ENCODE results near the gene SPINK2. TPM values are rescaled to one million over a fixed set of nuclear protein-coding genes. Genes with fewer than 3 reads are reported as not detected.

The SPINK2 gene
- total and polyA plus RNA-seq, 2 experiments from 2014 or later = not detected

GRCh38 chr4:56799161-56799759 lies 22.2 kb downstream of the SPINK2 start:
- H3K9me3 ChIP-seq (ENCODE audit: low read depth) = no peaks in the 10 kb centered on the region
- H2AFZ ChIP-seq = peak overlapping the region; percentile 89
- no peaks in the 10 kb centered on the region for H3K4me1 ChIP-seq (ENCODE audit: insufficient read depth)
- WGBS, 2 experiments (ENCODE audit: low coverage in 1 of 2, low lambda C conversion rate in 2 of 2, missing lambda C conversion rate in 2 of 2) = 49 to 55% methylated on average over 11 of the region's 11 CpGs
- no peaks in the 10 kb centered on the region for H3K79me2 ChIP-seq (ENCODE audit: insufficient read depth)
- H3K9me2 ChIP-seq (ENCODE audit: insufficient read depth) = no peaks in the 10 kb centered on the region
- H3K4me3 ChIP-seq = peak overlapping the region; percentile 83
- H3K36me3 ChIP-seq (ENCODE audit: low read depth) = no peaks in the 10 kb centered on the region
- peak overlapping the region; percentile 69; the same call in 1 of the 2 replicates for H3K9ac ChIP-seq
- H3K27me3 ChIP-seq (replicated peaks; ENCODE audit: insufficient read depth) = peaks cover 22% of the 10 kb centered on the region
- peak overlapping the region; percentile 80 for H3K4me2 ChIP-seq (ENCODE audit: unreplicated experiment)
- peak; percentile 36 for DNase-seq
- H3F3A ChIP-seq (ENCODE audit: insufficient read depth) = no peaks in the 10 kb centered on the region
- H4K20me1 ChIP-seq (ENCODE audit: insufficient read depth) = no peaks in the 10 kb centered on the region
- no peak overlapping the region for H3K27ac ChIP-seq
- in situ Hi-C loops (cut with MboI) = no loop called here
- no peak for TF ChIP-seq EZH2 (IDR thresholded peaks at IDR 0.05; ENCODE audit: insufficient read depth, poor library complexity, severe bottlenecking)
- TF ChIP-seq EZH2phosphoT487 (IDR thresholded peaks at IDR 0.05; ENCODE audit: insufficient read depth, low read depth) = no peak

- in situ Hi-C loops (cut with MboI) = no loop called here
- 77 to 85% methylated on average over 3 of the region's 3 CpGs for WGBS, 2 experiments (ENCODE audit: low coverage in 1 of 2, low lambda C conversion rate in 2 of 2, missing lambda C conversion rate in 2 of 2)
- no peaks in the 10 kb centered on the region for H3K79me2 ChIP-seq (ENCODE audit: insufficient read depth)
Measured at GRCh38 chr4:56796211-56796610, 25.3 kb downstream of the SPINK2 start.

GRCh38 chr4:56791316-56791715 lies 30.2 kb downstream of the SPINK2 start:
- 53 to 58% methylated on average over 4 of the region's 4 CpGs for WGBS, 2 experiments (ENCODE audit: low coverage in 1 of 2, low lambda C conversion rate in 2 of 2, missing lambda C conversion rate in 2 of 2)
- Histone ChIP-seq H2AFZ (no peak overlapping the region), H3K4me1 (ENCODE audit: insufficient read depth) (no peaks in the 10 kb centered on the region), H3K9me3 (ENCODE audit: low read depth) (no peaks in the 10 kb centered on the region), H3F3A (ENCODE audit: insufficient read depth) (0 out of 2 replicates have a peak, but pooled peaks cover 3% of the 10 kb centered on the region), H4K20me1 (ENCODE audit: insufficient read depth) (no peaks in the 10 kb centered on the region), H3K27me3 (replicated peaks; ENCODE audit: insufficient read depth) (peaks cover 15% of the 10 kb centered on the region), H3K79me2 (ENCODE audit: insufficient read depth) (no peaks in the 10 kb centered on the region), H3K27ac (no peak overlapping the region), H3K36me3 (ENCODE audit: low read depth) (no peaks in the 10 kb centered on the region), H3K9ac (no peak overlapping the region), H3K9me2 (ENCODE audit: insufficient read depth) (no peaks in the 10 kb centered on the region), H3K4me2 (ENCODE audit: unreplicated experiment) (no peak overlapping the region), H3K4me3 (no peak overlapping the region)
- no peak for TF ChIP-seq EZH2 (IDR thresholded peaks at IDR 0.05; ENCODE audit: insufficient read depth, poor library complexity, severe bottlenecking)
- TF ChIP-seq EZH2phosphoT487 (IDR thresholded peaks at IDR 0.05; ENCODE audit: insufficient read depth, low read depth) = no peak
- DNase-seq = no peak
- in situ Hi-C loops (cut with MboI) = no loop called here

More at GRCh38 chr4:56796211-56796610, 25.3 kb downstream of the SPINK2 start:
- TF ChIP-seq EZH2phosphoT487 (IDR thresholded peaks at IDR 0.05; ENCODE audit: insufficient read depth, low read depth) = no peak
- no peak for TF ChIP-seq EZH2 (IDR thresholded peaks at IDR 0.05; ENCODE audit: insufficient read depth, poor library complexity, severe bottlenecking)
- Histone ChIP-seq H3K4me3 (no peak overlapping the region), H4K20me1 (ENCODE audit: insufficient read depth) (no peaks in the 10 kb centered on the region), H3K4me1 (ENCODE audit: insufficient read depth) (no peaks in the 10 kb centered on the region), H3F3A (ENCODE audit: insufficient read depth) (no peaks in the 10 kb centered on the region), H3K9ac (no peak overlapping the region), H2AFZ (no peak overlapping the region), H3K27me3 (replicated peaks; ENCODE audit: insufficient read depth) (peaks cover 24% of the 10 kb centered on the region), H3K27ac (no peak overlapping the region), H3K9me3 (ENCODE audit: low read depth) (no peaks in the 10 kb centered on the region), H3K36me3 (ENCODE audit: low read depth) (no peaks in the 10 kb centered on the region), H3K4me2 (ENCODE audit: unreplicated experiment) (no peak overlapping the region), H3K9me2 (ENCODE audit: insufficient read depth) (no peaks in the 10 kb centered on the region)
- DNase-seq = no peak

GRCh38 chr4:56790691-56791091 lies 30.8 kb downstream of the SPINK2 start:
- 3 to 17% methylated on average over 1 of the region's 1 CpG for WGBS, 2 experiments (ENCODE audit: low coverage in 1 of 2, low lambda C conversion rate in 2 of 2, missing lambda C conversion rate in 2 of 2)
- Histone ChIP-seq H3K36me3 (ENCODE audit: low read depth) (no peaks in the 10 kb centered on the region), H3K4me3 (no peak overlapping the region), H3K79me2 (ENCODE audit: insufficient read depth) (no peaks in the 10 kb centered on the region), H3K9me2 (ENCODE audit: insufficient read depth) (no peaks in the 10 kb centered on the region), H3K27me3 (replicated peaks; ENCODE audit: insufficient read depth) (peaks cover 15% of the 10 kb centered on the region), H3K4me1 (ENCODE audit: insufficient read depth) (no peaks in the 10 kb centered on the region), H3K9ac (no peak overlapping the region), H3K27ac (no peak overlapping the region), H2AFZ (no peak overlapping the region), H3K9me3 (ENCODE audit: low read depth) (no peaks in the 10 kb centered on the region), H3F3A (ENCODE audit: insufficient read depth) (0 out of 2 replicates have a peak, but pooled peaks cover 3% of the 10 kb centered on the region), H3K4me2 (ENCODE audit: unreplicated experiment) (no peak overlapping the region), H4K20me1 (ENCODE audit: insufficient read depth) (no peaks in the 10 kb centered on the region)
- in situ Hi-C loops (cut with MboI) = no loop called here
- DNase-seq = no peak
- no peak for TF ChIP-seq EZH2 (IDR thresholded peaks at IDR 0.05; ENCODE audit: insufficient read depth, poor library complexity, severe bottlenecking)
- no peak for TF ChIP-seq EZH2phosphoT487 (IDR thresholded peaks at IDR 0.05; ENCODE audit: insufficient read depth, low read depth)

All from GM23248 (cell line).